DND-41 (cell line): Measurements from ENCODE around the gene PTPN6.

Source experiments
- ATAC-seq: fragments of 200-7000 bp; cut with Tn5 transposase; 3 replicates; pipeline ENCODE4 v1.9.1; 2021; ENCODE audit warnings: low read depth; ENCODE audit not compliant: insufficient read depth
- DNase-seq: peaks from one replicate; pipeline ENCODE4 v3.0.0-alpha.2; 2020
- H2AFZ ChIP-seq: 2 replicates; pipeline ENCODE4 v1.6.0; 2012; ENCODE audit warnings: low read depth, low read length
- H3K27ac ChIP-seq: 2 replicates; pipeline ENCODE4 v1.5.1; 2012; ENCODE audit warnings: low read length, inconsistent platforms
- H3K27me3 ChIP-seq: fragments of 200-600 bp; sonication (generic); 2 replicates; pipeline ENCODE4 v1.6.0; 2012; ENCODE audit warnings: low read length, mild to moderate bottlenecking, inconsistent platforms; ENCODE audit not compliant: insufficient read depth, poor library complexity
- H3K36me3 ChIP-seq: 2 replicates; pipeline ENCODE4 v1.5.1; 2012; ENCODE audit warnings: low read length, inconsistent platforms; ENCODE audit not compliant: insufficient read depth
- H3K4me1 ChIP-seq: 2 replicates; pipeline ENCODE4 v1.5.1; 2012; ENCODE audit warnings: mild to moderate bottlenecking, low read length; ENCODE audit not compliant: insufficient read depth
- H3K4me2 ChIP-seq: 2 replicates; pipeline ENCODE4 v1.6.0; 2012; ENCODE audit warnings: mild to moderate bottlenecking, moderate library complexity, low read length, inconsistent platforms; ENCODE audit not compliant: insufficient read depth
- H3K4me3 ChIP-seq, 2 experiments: fragments of 200-600 bp in 1 of 2; shearing (Covaris generic) in 1 of 2; 2 replicates each; pipeline ENCODE4 v1.5.1; 2012 to 2016; ENCODE audit warnings: inconsistent platforms in 2 of 2, low read length in 2 of 2, mild to moderate bottlenecking in 2 of 2, low read depth in 1 of 2, moderate library complexity in 1 of 2
- H3K79me2 ChIP-seq: 2 replicates; pipeline ENCODE4 v1.6.0; 2012; ENCODE audit warnings: low read length, inconsistent platforms; ENCODE audit not compliant: insufficient read depth
- H3K9ac ChIP-seq: 2 replicates; pipeline ENCODE4 v1.6.0; 2012; ENCODE audit warnings: low read depth, mild to moderate bottlenecking, inconsistent platforms, low read length, moderate library complexity
- H3K9me3 ChIP-seq: 2 replicates; pipeline ENCODE4 v1.5.1; 2012; ENCODE audit warnings: low read length, moderate library complexity, mild to moderate bottlenecking, inconsistent platforms; ENCODE audit not compliant: insufficient read depth, severe bottlenecking
- H4K20me1 ChIP-seq: 2 replicates; pipeline ENCODE4 v1.6.0; 2012; ENCODE audit warnings: low read length; ENCODE audit not compliant: insufficient read depth
- EZH2 ChIP-seq: IDR thresholded peaks from 3 replicates; pipeline ENCODE4 v1.6.1; 2012; ENCODE audit warnings: borderline replicate concordance, low read depth, mild to moderate bottlenecking, moderate library complexity, low read length, inconsistent platforms; ENCODE audit not compliant: severe bottlenecking
- TF ChIP-seq, protein P1 (sequence below): IDR thresholded peaks from 2 replicates; pipeline ENCODE4 v1.5.1; 2012; ENCODE audit warnings: borderline replicate concordance, low read length, moderate library complexity, mild to moderate bottlenecking; ENCODE audit not compliant: poor library complexity, severe bottlenecking; ENCODE audit errors: extremely low read depth

Gene PTPN6

DNA sequence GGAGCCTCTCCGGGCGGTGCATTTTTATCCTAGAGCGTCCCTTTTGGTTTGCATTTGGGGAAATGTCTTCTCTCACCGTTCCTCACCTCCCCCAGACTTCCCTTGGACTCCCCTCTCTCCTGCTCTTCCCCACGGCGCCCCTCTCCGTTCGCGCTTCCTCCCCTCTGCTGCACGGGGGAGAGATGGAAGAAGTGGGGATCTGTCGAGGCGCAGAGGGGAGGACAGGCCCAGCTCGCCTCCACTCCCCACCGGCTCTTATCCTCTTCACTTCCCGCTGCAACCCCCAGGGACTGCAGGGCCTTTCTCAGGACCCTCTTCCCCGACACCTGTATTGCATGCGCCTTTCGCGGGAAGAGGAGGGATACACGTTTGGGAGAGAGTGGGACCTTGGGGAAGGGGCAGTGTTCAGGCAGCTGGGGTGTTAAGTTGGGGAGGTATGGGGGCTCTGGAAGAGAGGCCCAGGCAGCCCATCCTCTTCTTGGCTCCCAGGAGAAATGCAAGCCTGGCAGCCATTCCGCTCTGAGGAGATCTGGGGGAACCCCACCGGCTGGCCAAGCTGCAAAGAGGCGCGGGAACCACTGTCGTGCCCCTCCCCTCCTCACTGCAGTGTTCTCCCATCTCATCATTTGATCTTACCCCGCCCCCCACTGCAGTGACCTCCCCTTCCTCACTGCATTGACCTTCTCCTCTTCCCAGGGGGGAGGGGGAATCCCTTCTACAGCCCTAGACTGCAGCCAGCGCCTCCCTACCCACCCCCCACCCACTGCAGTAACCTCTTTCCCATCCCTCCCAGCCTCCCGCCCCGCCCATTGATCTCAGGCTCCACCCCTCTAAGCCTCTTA, 36.0 kb upstream of the PTPN6 start:
- Histone ChIP-seq H3K27me3 (no peaks in the 10 kb centered on the region), H3K79me2 (peaks cover 33% of the 10 kb centered on the region), H3K9me3 (no peaks in the 10 kb centered on the region), H3K4me1 (peaks cover 38% of the 10 kb centered on the region), H3K36me3 (peaks cover 40% of the 10 kb centered on the region), H2AFZ (peak overlapping the region; percentile 83), H3K4me2 (peak overlapping the region; percentile 91), H3K27ac (peak overlapping the region; percentile 83), H3K9ac (peak overlapping the region; percentile 91), H4K20me1 (peaks cover 10% of the 10 kb centered on the region), H3K4me3 (peak overlapping the region; percentile 71 to 72)
- DNase-seq (peak; percentile 53), ATAC-seq (peak; percentile 25)
- TF ChIP-seq, protein P1, sequence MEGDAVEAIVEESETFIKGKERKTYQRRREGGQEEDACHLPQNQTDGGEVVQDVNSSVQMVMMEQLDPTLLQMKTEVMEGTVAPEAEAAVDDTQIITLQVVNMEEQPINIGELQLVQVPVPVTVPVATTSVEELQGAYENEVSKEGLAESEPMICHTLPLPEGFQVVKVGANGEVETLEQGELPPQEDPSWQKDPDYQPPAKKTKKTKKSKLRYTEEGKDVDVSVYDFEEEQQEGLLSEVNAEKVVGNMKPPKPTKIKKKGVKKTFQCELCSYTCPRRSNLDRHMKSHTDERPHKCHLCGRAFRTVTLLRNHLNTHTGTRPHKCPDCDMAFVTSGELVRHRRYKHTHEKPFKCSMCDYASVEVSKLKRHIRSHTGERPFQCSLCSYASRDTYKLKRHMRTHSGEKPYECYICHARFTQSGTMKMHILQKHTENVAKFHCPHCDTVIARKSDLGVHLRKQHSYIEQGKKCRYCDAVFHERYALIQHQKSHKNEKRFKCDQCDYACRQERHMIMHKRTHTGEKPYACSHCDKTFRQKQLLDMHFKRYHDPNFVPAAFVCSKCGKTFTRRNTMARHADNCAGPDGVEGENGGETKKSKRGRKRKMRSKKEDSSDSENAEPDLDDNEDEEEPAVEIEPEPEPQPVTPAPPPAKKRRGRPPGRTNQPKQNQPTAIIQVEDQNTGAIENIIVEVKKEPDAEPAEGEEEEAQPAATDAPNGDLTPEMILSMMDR: no peak
- TF ChIP-seq EZH2: no peak

DNA sequence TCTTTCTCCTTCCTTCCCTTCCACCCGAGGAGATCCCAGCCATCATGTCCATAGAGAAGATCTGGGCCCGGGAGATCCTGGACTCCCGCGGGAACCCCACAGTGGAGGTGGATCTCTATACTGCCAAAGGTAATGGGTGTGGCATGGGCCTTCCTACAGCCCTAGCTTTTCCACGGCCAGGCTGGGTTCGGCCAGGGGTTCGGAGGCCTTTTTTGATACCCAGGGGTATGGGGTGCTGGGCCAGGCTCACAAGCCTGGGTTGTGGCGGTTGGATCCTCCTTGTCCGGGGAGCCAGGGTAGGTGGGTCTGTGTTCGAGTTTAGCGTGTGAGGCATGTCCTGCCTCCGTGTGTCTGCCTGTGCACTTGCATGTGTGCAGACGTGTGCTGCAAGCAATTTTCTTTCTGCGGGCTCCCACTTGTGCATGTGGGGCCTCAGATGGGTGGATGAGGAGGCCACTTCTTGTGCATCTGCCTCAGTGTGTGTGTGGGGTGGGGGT, 35.3 kb upstream of the PTPN6 start:
- no peak overlapping the region; the same call in 1 of the 2 replicates for H3K27ac ChIP-seq
- TF ChIP-seq EZH2: no peak
- TF ChIP-seq, protein P1: no peak
- H4K20me1 ChIP-seq: peaks cover 10% of the 10 kb centered on the region
- H3K4me2 ChIP-seq: peak overlapping the region; percentile 91
- no peak overlapping the region for H2AFZ ChIP-seq
- DNase-seq: no peak
- ATAC-seq: no peak
- peak overlapping the region in 1 of 2 experiments; percentile 72; a peak in 2 of 4 replicates for H3K4me3 ChIP-seq
- no peaks in the 10 kb centered on the region for H3K27me3 ChIP-seq
- peaks cover 38% of the 10 kb centered on the region for H3K4me1 ChIP-seq
- H3K9ac ChIP-seq: peak overlapping the region; percentile 91; the same call in 1 of the 2 replicates
- peaks cover 43% of the 10 kb centered on the region for H3K36me3 ChIP-seq
- peaks cover 33% of the 10 kb centered on the region for H3K79me2 ChIP-seq
- no peaks in the 10 kb centered on the region for H3K9me3 ChIP-seq

- Histone ChIP-seq H3K9ac (no peak overlapping the region), H4K20me1 (peaks cover 10% of the 10 kb centered on the region)
These were observed 34.5 kb upstream of the PTPN6 start for GRCh38 chr12:6916426-6917200.

More at GRCh38 chr12:6916426-6917200, 34.5 kb upstream of the PTPN6 start:
- Histone ChIP-seq H3K36me3 (peaks cover 51% of the 10 kb centered on the region), H3K4me2 (peak overlapping the region; percentile 91), H3K27ac (no peak overlapping the region), H2AFZ (no peak overlapping the region), H3K27me3 (no peaks in the 10 kb centered on the region), H3K4me1 (peaks cover 38% of the 10 kb centered on the region), H3K79me2 (peaks cover 33% of the 10 kb centered on the region), H3K9me3 (no peaks in the 10 kb centered on the region), H3K4me3 (0 out of 4 replicates have a peak overlapping the region, but pooled peaks of 1 of the 2 experiments have one; percentile 7)
- no peak for ATAC-seq
- TF ChIP-seq EZH2: no peak
- no peak for DNase-seq
